Measurements from ENCODE around the gene ROR2. TPM values are rescaled to one million over a fixed set of nuclear protein-coding genes. Genes with fewer than 3 reads are reported as not detected.
A peak's percentile ranks its signal among the peaks of the same experiment; 100 is the strongest.

The ROR2 gene
- total and polyA plus RNA-seq, 5 experiments from 2014 or later = not detected

- H3K27ac Mint-ChIP-seq = peak overlapping the region in 5 of 10 donors; percentile 5 to 66 (median 34)
- H3K4me3 Mint-ChIP-seq = peak overlapping the region in 1 of 10 donors; percentile 5
- H3K4me1 Mint-ChIP-seq = peaks cover 12 to 35% (median 28%) of the 10 kb centered on the region in 4 donors
- peaks cover 7 to 21% (median 13%) of the 10 kb centered on the region in 5 donors for H3K27me3 Mint-ChIP-seq
- peaks cover 0 to 16% (median 4%) of the 10 kb centered on the region in 9 donors for H3K9me3 Mint-ChIP-seq
- peaks cover 0 to 4% (median 0%) of the 10 kb centered on the region in 3 donors for H3K36me3 Mint-ChIP-seq
- POLR2A ChIA-PET = no interaction called here
- ATAC-seq = peak in 1 of 2 donors; percentile 55
- peak in 2 of 10 donors; percentile 18 to 33 for DNase-seq
Observed at GRCh38 chr9:91782708-91783214, 167.3 kb downstream of the ROR2 start.

GRCh38 chr9:91781906-91782305 is 168.1 kb downstream of the ROR2 start:
- Mint-ChIP-seq H3K27me3 (peaks cover 7 to 27% (median 19%) of the 10 kb centered on the region in 5 donors), H3K27ac (no peak overlapping the region), H3K4me1 (peaks cover 12 to 35% (median 28%) of the 10 kb centered on the region in 4 donors), H3K4me3 (no peak overlapping the region), H3K9me3 (peaks cover 0 to 12% (median 4%) of the 10 kb centered on the region in 9 donors), H3K36me3 (no peaks in the 10 kb centered on the region)
- ATAC-seq = no peak
- POLR2A ChIA-PET = no interaction called here
- no peak for DNase-seq

DNA sequence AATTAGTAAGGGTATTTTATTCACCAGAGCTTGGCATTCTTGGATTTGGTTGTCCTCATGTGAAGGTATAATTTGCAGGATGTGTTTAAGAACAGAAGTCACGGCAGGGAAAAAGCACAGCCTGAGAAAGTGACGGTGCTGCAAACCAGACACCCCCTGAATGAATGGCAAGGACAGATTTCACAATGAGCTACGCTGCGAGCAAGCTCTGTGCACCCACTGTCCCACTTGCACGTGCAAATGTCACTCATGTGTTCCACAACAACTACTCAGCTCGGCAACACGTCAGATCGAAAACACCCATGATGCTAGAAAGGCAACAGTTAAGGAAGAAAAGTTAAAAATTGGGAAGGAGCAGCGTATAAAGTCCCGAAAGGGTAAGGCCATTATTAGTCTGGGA is 168.9 kb downstream of the ROR2 start:
- H3K4me3 Mint-ChIP-seq = peak overlapping the region in 1 of 10 donors; percentile 8
- ATAC-seq (no peak), DNase-seq (no peak)
- H3K27ac Mint-ChIP-seq = no peak overlapping the region
- H3K9me3 Mint-ChIP-seq = peaks cover 0 to 12% (median 4%) of the 10 kb centered on the region in 9 donors
- H3K4me1 Mint-ChIP-seq = peaks cover 12 to 35% (median 28%) of the 10 kb centered on the region in 4 donors
- no peaks in the 10 kb centered on the region for H3K36me3 Mint-ChIP-seq
- H3K27me3 Mint-ChIP-seq = peaks cover 9 to 29% (median 27%) of the 10 kb centered on the region in 5 donors
- POLR2A ChIA-PET = no interaction called here

- POLR2A ChIA-PET = no interaction called here
- Mint-ChIP-seq H3K4me1 (peaks cover 6 to 16% (median 9%) of the 10 kb centered on the region in 4 donors), H3K9me3 (peaks cover 0 to 4% (median 0%) of the 10 kb centered on the region in 9 donors), H3K4me3 (no peak overlapping the region), H3K36me3 (no peaks in the 10 kb centered on the region), H3K27me3 (peaks cover 12 to 41% (median 29%) of the 10 kb centered on the region in 5 donors), H3K27ac (no peak overlapping the region)
- no peak for ATAC-seq
- no peak for DNase-seq
Observed at GRCh38 chr9:91778031-91778430, 172.0 kb downstream of the ROR2 start.

DNA sequence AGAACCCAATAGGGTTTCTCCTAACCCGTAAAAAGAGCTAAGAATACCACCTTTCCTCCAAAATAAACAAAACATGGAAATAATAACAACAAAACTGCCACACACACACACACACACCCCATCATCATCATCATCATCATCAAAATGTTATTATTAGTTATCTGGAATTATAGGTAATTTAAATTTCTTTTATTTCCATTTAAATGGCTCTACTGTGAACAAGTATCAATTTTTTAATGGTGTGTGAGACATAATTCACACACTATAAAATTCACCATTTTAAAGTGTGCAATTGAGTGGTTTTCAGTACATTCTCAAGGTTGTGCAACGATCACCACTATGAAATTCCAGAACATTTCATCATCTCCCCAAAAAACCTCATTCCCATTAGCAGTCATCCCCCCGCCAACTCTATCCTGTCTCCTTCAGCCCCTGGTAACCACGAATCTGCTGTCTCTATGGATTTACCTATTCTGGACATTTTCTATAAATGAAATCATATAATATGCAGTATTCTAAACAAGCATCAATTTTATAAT is 172.7 kb downstream of the ROR2 start:
- DNase-seq (no peak), ATAC-seq (no peak)
- peaks cover 12 to 41% (median 29%) of the 10 kb centered on the region in 5 donors for H3K27me3 Mint-ChIP-seq
- H3K4me1 Mint-ChIP-seq = peaks cover 2 to 9% (median 2%) of the 10 kb centered on the region in 4 donors
- no peaks in the 10 kb centered on the region for H3K36me3 Mint-ChIP-seq
- POLR2A ChIA-PET = no interaction called here
- H3K27ac Mint-ChIP-seq = peak overlapping the region in 1 of 10 donors; percentile 13
- no peak overlapping the region for H3K4me3 Mint-ChIP-seq
- no peaks in the 10 kb centered on the region for H3K9me3 Mint-ChIP-seq

DNA sequence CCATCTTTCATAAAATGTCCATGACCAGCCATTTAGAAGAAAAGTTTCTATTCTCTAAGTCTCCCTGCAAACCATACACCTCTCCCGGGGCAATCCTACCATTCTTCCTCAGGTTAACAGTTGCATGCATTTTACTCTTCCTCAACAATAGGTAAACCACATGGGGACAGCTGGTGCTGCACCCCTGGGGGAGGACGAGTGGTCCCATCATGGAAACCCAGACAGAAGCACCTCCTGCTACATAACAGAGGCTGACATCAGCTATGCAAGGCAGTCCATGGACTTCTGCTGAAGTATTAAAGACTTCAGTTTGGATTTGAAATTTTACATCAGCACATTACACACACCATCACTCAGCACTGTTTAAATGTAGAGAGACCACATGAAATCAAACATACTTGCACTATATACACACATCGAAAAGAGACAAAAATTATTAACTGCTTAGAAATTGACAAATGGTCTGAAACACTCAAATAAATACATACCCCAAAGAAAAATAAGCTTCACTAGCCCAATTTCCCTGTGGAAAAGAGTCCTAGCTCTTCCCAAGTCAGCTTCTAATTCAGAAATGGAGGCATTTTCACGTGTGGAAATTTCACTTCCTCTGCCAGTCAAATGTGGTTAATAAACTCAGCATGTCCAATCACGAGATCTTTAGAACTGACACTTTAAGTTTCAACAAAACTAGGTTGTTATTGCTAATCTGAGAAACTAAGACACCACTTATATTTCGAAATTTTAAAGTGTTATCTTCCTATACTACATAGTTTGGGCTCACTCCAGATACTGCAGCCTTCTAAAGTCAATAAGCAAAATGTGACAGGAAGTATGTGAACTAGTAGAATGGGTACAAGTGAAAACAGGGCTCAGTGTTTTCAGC is 173.4 kb downstream of the ROR2 start:
- H3K27ac Mint-ChIP-seq = peak overlapping the region in 1 of 10 donors; percentile 13
- peaks cover 0 to 3% (median 1%) of the 10 kb centered on the region in 4 donors for H3K4me1 Mint-ChIP-seq
- ATAC-seq (no peak), DNase-seq (no peak)
- no peak overlapping the region for H3K4me3 Mint-ChIP-seq
- H3K9me3 Mint-ChIP-seq = no peaks in the 10 kb centered on the region
- peaks cover 12 to 41% (median 29%) of the 10 kb centered on the region in 5 donors for H3K27me3 Mint-ChIP-seq
- H3K36me3 Mint-ChIP-seq = no peaks in the 10 kb centered on the region
- POLR2A ChIA-PET = no interaction called here

GRCh38 chr9:91775708-91776028 is 174.4 kb downstream of the ROR2 start:
- Mint-ChIP-seq H3K4me3 (no peak overlapping the region), H3K36me3 (no peaks in the 10 kb centered on the region), H3K27me3 (peaks cover 10 to 41% (median 29%) of the 10 kb centered on the region in 5 donors), H3K27ac (no peak overlapping the region), H3K4me1 (no peaks in the 10 kb centered on the region), H3K9me3 (no peaks in the 10 kb centered on the region)
- POLR2A ChIA-PET = no interaction called here
- ATAC-seq (no peak), DNase-seq (no peak)

GRCh38 chr9:91775011-91775707 is 174.9 kb downstream of the ROR2 start:
- DNase-seq = peak; percentile 13 to 75 (median 52)
- POLR2A ChIA-PET = no interaction called here
- no peaks in the 10 kb centered on the region for H3K4me1 Mint-ChIP-seq
- no peak overlapping the region for H3K4me3 Mint-ChIP-seq
- H3K27me3 Mint-ChIP-seq = peaks cover 10 to 43% (median 29%) of the 10 kb centered on the region in 5 donors
- no peaks in the 10 kb centered on the region for H3K9me3 Mint-ChIP-seq
- ATAC-seq = peak; percentile 47 to 56
- no peaks in the 10 kb centered on the region for H3K36me3 Mint-ChIP-seq
- no peak overlapping the region for H3K27ac Mint-ChIP-seq

- peaks cover 15 to 56% (median 37%) of the 10 kb centered on the region in 5 donors for H3K27me3 Mint-ChIP-seq
- no peaks in the 10 kb centered on the region for H3K9me3 Mint-ChIP-seq
- H3K27ac Mint-ChIP-seq = no peak overlapping the region
- H3K36me3 Mint-ChIP-seq = no peaks in the 10 kb centered on the region
- POLR2A ChIA-PET = no interaction called here
- no peaks in the 10 kb centered on the region for H3K4me1 Mint-ChIP-seq
- ATAC-seq (no peak), DNase-seq (no peak)
- H3K4me3 Mint-ChIP-seq = no peak overlapping the region
Observed at GRCh38 chr9:91773156-91773555, 176.9 kb downstream of the ROR2 start.

GRCh38 chr9:91771864-91772263 is 178.2 kb downstream of the ROR2 start:
- POLR2A ChIA-PET = no interaction called here
- ATAC-seq = no peak
- peak overlapping the region in 1 of 10 donors; percentile 0 for H3K27ac Mint-ChIP-seq

DNA sequence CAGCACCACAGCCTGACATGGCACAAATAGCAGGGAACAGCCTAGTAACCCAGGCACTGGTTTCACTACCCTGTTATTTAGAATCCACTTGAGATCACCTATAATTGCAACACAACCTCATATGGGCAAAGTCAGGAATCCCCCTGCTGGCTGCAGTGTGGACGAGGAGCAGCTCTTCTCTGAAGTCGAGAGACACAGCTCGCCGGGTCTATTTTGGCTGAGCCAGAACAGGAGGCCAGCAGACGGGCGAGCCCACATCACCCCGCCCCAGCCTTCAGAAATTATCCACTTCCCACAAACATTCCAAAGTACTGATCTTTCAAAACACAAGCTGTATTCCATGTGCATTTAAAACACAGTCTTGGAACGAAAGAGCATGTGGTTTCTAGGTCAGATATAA is 179.0 kb downstream of the ROR2 start:
- Mint-ChIP-seq H3K27ac (no peak overlapping the region), H3K4me1 (no peaks in the 10 kb centered on the region), H3K36me3 (no peaks in the 10 kb centered on the region), H3K4me3 (no peak overlapping the region), H3K27me3 (peaks cover 23 to 61% (median 38%) of the 10 kb centered on the region in 5 donors), H3K9me3 (no peaks in the 10 kb centered on the region)
- POLR2A ChIA-PET = no interaction called here
- DNase-seq = no peak
- no peak for ATAC-seq

More at GRCh38 chr9:91771864-91772263, 178.2 kb downstream of the ROR2 start:
- Mint-ChIP-seq H3K36me3 (no peaks in the 10 kb centered on the region), H3K27me3 (peaks cover 20 to 61% (median 42%) of the 10 kb centered on the region in 5 donors), H3K4me1 (no peaks in the 10 kb centered on the region), H3K4me3 (no peak overlapping the region), H3K9me3 (no peaks in the 10 kb centered on the region)
- no peak for DNase-seq

- H3K4me3 Mint-ChIP-seq = no peak overlapping the region
- ATAC-seq (no peak), DNase-seq (no peak)
- peaks cover 0 to 2% (median 0%) of the 10 kb centered on the region in 9 donors for H3K9me3 Mint-ChIP-seq
- H3K27me3 Mint-ChIP-seq = peaks cover 22 to 57% (median 33%) of the 10 kb centered on the region in 5 donors
- H3K36me3 Mint-ChIP-seq = no peaks in the 10 kb centered on the region
- no peaks in the 10 kb centered on the region for H3K4me1 Mint-ChIP-seq
- POLR2A ChIA-PET = no interaction called here
- no peak overlapping the region for H3K27ac Mint-ChIP-seq
Observed at GRCh38 chr9:91770229-91770628, 179.8 kb downstream of the ROR2 start.

Data from naive thymus-derived CD8-positive, alpha-beta T cell (primary cell).